Kidney tubule cell (primary cell): ENCODE data around the gene GALK2.

Source experiments
- DNase-seq: peaks from one replicate; pipeline ENCODE4 v3.0.0-alpha.2; 2018; ENCODE audit warnings: low spot score

GALK2 gene

DNA sequence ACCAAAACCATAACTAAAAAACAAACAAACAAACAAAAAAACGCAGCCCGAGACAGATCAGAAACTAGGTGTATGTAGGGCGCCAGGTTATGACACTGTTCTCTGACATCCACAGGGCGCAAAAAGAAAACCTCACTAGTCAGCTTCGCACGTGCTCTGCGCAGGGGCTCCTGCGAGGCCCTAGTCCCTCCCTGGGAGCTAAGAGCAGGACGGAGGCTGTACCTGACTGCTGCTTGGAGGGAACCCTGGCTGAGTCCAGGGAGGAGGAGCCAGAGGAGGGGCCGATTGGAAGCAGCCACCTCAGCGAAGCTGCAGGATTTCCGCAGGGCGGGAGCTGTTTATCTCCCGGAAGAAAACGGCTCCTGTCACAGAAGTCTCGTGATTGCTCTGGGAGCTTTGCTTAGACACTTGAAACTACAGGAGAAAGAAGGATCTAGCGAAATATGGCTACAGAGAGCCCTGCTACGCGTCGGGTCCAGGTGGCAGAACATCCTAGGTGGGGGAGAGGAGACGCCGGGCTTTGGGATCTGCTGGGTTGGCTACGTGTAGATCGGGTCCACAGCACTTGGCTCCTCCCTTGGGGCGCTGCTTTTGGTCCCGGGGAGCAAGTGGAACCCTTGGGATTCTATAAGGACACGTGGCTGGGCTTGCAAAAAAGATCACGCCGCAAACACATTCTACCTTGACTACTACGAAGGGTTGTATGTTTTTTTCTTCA is at the start of gene GALK2:
Gene GALK2, plus strand, starts transcription at position 368 of the 718 bp plus-strand sequence. Its CDS starts 76 bp downstream, at position 444.
- DNase-seq, result peak; percentile 94

DNA sequence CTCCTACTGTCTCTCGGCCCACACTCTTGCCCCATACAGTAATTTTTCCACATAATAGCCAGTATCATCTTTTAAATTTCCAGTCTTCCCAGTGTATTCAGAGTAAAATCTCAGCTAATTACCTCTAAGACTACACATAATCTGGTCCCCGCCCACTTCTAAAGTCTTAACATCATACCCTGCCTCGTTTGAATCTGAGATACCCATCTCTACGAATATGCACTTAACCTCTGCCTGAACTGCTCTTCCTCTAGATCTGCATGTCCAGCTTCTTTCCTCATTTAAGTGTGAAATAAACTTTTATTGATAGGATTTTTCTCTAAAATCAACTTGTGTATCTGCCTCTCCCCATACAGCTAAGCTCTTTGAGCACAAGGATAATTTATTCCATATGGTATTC is 49.2 kb upstream of the GALK2 start:
- no peak for DNase-seq

DNA sequence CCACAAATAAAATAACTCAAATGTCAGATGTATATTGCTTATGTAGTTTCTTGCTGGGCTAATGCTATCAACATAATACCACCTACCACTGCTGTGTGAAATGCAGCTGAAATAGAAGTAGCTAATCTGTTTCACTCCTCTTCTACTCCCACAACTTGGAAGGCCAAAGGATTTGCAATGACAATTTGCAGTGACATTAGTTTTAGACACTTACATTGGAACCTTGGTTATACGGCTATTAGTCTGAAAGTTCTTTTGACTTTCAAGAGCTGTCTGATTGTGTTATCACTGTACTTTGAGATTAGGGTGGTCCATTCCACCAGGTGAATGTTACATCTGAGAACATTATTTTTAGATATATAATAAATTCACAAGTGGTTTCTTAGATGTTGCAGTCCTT is 48.1 kb upstream of the GALK2 start:
- no peak for DNase-seq

DNA sequence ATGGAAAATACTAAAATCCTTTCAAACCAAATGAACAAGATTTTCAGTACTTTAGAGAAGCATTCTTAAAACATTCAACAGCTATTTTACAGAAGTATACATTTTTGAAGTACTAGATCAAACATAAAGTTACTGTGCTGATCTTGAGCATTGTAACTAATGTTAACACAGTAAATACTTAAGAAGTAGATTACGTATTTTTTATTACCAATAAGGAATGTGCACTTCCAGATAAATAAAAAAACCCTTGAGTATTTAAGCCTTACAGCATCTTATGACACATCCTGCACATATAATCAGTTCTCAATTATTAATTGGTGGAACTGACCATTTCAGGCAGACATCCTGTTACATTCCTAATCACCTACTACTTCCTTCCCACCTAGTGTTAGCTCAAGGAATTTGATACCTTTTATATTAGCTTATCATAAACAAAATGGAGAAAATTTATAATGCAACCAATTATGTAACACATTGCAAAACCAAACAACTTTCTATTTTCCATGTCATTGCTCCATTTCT is 47.4 kb upstream of the GALK2 start:
- peak; percentile 3 for DNase-seq

DNA sequence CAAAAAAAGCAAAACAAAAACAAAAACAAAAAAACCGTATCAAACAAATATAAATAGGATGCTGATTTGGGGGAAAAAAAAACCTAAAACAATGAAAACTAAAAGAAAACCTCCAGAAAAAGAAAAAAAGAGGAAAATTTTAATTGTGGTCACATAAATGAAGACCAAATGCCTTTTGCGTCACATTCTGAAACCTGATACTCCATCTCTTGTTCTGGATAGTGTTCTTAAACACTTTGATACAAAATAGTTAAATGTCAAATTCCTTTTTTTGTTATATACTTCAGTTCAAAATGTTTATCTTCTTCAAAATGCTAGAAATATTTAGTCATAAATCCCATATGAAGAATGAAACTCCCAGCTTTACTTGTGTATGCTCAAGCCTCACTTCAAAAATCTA is 45.7 kb upstream of the GALK2 start:
- no peak for DNase-seq

DNA sequence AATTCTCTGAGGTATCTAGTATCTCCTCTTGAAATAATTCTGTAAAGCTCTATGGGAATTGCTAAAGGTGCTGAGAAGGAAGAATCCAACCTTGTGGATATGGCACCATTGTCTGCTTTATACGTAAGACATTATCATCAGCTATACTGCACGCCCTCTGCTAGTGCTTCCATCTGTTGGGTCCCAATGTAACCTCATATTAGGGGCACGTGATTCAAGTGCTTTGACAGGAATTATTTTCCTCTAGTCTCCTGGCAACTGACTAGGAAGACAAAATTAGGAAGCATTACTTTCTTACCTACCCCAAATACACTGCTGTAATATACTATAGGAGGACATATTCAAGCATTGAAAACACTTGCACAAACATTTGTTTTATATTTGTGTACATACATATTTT is 38.6 kb upstream of the GALK2 start:
- DNase-seq, result no peak

DNA sequence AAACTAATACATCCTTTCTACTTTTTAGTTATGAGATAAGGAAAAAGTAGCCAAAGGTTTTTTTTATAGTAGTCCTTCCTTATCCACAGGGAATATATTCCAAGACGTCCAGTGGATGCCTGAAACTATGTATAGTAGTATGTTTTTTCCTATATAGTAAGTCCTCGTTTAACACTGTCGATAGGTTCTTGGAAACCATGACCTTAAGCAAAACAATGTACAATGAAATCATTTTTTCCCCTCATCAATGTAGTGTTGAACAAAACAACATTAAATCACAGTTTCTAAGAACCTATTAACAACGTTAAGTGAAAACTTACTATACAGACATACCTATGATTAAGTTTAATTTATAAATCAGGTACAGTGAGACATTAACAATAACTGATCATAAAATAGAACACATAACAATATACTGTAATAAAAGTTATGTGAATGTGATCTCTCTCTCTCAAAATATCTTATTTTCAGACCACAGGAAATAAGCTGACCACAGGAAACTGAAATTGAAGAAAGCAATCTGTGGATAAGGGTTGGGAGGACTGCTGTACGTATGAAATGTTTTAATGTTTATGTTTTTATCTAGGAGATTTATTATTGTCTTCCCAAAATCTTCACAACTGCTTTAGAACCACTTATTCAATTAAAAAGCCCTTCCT is 35.2 kb upstream of the GALK2 start:
- DNase-seq, result no peak

DNA sequence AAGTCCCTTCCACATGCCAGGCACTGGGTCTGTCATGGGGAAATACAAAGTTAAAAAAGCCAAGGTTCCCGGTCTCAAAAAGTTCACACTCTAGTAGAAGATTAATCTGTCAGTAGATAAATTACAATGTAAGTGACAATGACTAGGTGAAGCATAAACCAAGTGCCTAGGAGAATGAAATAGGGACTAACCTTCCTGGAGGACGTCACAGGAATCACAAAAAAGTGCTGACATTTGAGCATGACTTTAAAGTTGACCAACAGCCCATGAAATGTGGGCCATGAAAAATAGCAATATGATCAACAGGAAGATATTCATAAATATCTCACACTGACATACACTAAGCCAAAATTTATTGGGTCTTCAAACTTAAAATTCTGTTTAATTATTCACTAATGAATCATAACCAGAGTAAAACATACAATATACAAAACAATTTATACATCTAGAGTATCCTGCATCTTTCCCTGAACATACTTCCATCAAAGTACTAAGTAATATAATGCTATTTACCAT is 34.6 kb upstream of the GALK2 start:
- DNase-seq, result peak; percentile 67

DNA sequence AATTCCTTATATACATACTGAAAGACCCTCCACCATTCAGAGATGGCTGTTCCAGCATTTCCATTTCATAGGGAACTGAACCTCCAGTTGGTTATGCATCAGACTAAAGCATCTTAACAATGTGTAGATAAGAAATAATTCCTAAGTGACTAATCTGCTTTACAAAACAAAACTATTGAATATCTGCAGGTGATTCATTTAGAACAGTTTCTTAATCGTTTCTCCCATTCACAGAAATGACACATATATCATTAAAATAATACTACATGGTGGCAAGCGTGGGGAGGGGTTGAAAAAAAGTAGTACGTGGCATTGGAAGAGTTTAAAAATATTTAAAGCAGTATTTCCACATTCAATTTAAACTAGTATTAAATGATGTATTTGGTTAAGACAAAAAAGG is 34.1 kb upstream of the GALK2 start:
- peak; percentile 83 for DNase-seq

DNA sequence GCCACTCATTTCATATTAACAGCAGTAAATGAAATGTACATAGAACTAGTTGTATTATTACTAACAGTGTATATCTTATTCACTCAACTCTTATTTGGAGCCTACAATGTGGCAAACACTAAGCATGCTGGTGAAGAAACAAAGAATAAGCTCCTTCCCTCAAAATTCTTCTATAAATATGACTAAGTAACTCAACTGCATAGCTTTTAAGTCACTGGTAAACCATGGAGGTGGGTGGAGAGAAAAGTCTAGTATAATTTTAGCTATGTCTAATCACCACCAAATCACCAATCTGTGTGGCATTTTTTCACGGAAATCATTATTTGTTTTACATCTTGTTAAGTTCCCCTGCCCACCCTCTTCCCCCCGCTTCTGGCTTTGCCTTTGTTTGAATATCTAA is 32.2 kb upstream of the GALK2 start:
- DNase-seq, result peak; percentile 17

DNA sequence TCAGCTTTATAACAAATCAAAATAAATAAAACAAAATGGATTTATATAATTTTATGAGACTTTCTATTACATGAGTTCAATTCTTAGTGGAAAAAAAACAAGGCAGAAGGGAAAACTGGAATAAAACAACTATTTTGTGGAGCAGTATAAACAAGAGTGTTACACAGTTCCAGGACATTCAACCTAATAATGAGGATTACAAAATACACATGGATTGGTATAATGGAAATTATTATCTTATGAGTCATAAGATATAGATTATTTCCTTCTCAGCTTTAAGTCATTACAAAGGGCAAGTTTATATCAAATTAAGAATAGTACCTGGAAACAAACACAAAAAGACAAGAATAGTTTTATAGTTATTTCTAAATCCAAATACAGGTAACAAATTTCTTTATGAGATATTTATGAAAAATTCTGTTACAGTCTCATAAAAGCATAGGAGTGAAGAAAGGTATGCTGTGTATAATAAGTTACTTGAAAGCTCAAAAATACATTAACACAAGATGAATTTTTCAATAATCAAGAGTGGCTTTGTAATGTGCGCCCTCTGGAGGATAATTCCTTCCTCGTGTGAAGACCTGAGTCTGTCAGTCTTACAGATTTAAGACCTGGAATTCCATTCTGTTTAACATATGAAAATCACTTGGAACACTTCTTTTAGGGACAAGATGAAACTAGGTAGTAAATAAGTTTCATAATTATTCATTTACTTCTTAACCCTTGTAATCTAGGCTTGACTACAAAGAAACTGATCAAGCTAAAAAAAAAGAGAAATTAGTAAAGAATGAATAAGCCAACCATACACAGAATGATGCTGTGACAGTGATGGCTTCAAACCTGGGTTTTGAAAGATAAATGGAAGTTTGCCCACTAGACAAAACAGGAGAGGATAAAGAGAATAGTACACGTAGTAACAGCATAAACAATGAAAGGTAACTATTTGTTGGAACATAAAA is 24.1 kb upstream of the GALK2 start:
- peak; percentile 61 for DNase-seq

DNA sequence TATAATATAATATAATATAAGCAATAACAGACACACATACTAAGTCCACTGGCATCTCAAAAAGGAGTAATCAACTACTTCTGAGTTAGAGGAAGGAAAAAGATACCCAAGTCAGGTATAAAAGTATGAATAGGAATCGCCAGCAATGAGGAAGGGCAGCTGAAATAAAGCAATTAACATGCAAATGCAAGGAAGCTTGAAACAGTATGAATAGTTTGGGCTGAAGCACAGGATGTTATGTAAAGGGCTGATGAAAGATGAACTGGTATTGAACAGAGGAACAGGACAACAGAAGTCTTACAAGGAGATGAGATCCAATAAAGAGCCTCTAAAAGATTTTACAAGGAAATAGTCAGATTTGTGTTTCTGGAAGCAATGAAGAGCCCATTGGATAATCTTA is 21.7 kb upstream of the GALK2 start:
- DNase-seq, result no peak

DNA sequence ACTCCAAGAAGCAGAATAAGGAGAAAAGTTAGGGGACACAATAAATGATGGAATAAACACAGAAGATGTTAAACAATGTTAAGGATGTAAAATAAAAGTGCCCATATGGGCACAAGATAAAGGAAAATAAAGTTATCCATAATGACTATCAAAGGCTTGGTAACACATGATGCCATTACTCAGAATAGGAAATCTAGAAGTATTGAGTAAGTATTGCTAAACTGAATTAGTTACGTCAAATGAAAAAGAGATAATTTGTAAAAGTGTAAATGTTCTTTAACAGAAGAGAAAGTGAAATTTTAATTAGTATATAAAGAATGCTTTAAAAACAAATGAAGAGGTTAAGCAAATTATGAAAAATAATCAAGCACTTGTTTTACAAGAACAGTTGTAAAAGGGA is 21.3 kb upstream of the GALK2 start:
- no peak for DNase-seq

DNA sequence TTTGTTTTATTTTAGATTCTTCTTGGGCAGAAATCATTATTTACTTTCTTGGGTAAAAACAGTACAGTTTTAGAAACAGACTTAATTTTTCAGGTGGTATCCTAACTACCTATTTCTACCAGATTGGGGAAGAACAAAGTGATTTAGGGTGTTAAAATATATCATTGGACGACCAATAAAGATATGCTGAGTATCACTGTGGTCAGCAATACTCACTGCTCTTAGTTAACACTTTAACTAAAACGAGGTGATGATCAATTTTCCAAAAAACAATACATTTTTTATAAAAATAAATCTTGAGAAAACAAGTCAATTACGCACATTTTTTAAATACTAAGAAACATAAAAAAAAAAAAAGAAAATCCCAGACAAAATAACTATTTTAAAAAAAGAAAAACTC is 18.2 kb upstream of the GALK2 start:
- no peak for DNase-seq

DNA sequence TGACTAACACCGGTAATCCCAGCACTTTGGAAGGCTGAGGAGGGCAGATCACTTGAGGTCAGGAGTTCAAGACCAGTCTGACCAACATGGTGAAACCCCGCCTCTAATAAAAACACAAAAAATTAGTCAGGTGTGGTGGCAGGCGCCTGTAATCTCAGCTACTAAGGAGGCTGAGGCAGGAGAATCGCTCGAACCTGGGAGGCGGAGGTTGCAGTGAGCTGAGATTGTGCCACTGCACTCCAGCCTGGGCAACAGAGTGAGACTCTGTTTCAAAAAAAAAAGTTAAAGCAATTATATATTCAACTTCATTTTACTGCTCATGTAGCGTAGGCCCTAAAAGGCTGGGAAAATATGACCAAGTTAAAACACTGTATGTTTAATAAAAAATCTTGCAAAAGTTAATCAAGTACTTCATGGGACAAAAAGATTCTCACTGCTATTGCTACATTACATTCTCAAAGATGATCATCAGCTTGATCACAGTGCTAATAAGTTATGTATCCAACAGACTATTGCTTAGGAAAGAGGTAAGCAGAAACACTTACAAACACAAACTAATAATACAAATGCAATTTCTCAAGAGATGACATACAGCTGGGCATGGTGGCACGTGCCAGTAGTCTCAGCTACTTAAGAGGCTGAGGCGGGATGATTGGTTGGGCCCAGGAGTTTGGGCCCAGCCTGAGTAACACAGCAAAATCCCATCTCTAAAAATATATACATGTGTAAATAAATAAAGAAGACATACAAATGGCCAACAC is 17.3 kb upstream of the GALK2 start:
- DNase-seq, result peak; percentile 16

DNA sequence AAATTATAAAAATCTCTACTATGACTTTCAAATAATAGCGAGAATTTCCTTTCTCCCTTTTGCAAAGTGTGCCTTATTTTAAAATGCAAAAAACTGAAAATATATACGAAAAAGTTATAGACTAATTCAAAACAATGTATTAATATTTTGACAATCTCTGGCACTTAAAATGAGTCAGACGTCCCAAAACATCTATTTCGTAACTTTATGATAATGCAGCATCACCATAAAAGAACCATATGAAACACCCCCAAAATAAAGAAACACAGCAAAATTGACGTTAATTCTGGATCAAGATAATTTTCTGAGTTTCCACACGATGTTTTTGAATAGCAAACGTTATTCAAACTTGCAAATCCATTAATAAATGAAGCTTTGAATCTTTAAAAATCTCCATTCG is 15.7 kb upstream of the GALK2 start:
- DNase-seq, result no peak

DNA sequence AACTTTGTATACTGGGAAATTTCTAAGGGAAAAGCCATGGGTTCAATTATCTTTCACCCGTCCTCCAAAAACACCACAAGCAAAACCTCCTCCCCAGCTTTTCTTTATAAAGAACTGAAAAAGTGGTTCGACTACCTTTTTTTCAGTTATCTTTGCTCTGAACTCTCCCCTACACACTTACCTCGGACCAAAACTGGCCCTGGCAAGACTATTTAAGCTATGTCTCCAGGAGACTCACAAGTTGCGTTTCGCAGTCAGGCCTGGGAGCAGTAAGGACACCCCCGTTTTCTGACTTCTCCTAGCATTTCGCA is 15.3 kb upstream of the GALK2 start:
- no peak for DNase-seq

DNA sequence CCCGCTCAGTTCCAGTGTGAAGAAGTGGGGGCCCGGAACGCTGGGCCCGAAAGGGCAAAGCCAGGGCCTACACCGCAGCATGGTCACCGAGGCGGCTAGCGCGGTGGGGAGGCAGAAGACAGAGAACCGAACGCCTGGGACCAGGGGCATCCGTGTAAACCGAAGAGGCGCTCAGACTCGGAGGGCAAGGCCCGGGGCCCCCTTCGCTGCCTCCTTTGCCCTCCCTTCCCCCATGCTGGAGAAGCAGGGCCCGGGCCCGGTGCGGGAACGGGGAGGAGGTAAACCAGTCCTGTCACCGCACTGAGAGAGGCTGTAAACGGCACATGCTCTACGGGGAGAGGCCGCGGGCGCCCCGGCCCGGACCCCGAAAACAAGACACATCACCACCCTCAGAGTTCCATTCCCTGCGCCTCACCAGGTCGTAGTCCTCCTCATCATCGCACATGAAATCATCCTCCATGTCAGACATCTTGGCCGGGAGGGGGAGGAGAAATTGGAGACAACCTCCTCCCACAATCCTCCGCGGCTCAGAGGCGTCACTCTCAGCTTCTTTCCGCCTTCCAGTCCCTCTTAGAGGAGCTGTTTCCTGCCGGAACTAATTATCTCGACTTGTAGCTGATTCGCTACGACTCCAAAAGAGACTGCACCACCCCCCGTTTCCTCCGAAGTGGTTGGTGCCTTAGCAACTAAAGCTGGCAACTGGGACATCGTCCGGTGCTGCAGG is 14.8 kb upstream of the GALK2 start, which contains the start of gene COPS2:
Gene COPS2, minus strand, starts transcription at position 490 of the 724 bp plus-strand sequence. Its CDS starts 21 bp downstream, at position 469.
- DNase-seq, result peak; percentile 98

DNA sequence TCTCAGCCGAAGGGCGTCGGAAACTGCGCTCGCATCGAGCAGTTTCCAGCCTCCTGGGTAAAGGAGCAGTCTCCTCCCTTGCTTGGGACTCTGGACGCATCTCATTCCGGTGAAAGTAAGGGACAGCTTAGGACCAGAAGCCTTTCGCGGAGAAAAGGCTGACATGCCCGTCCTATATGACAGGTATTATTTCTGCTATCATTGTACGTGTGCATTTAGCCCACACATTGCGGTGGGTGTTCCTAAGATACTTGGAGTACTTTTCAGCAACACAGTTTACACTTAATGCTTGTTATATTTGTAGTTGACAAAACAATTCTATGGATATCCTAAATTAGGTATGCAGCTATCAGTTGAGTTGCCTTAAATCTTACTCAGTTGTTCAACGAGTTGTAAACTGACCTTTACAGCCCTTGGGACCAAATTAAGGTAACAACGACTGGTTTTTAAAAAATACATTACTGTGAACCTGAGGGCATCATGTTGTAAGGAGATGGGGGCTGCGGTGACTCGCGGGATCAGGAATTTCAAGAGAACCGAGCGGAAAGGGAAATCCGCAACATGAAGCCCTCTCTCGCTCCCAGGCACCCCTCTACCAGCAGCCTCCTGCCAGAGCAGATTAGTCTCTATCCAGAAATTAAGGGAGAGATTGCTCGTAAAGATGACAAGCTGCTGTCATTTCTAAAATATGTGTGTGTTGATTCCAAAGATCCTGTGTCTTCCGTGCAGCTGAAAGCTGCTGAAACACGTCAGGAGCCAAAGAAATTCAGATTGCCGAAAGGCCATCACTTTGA is 14.0 kb upstream of the GALK2 start:
- peak; percentile 46 for DNase-seq

DNA sequence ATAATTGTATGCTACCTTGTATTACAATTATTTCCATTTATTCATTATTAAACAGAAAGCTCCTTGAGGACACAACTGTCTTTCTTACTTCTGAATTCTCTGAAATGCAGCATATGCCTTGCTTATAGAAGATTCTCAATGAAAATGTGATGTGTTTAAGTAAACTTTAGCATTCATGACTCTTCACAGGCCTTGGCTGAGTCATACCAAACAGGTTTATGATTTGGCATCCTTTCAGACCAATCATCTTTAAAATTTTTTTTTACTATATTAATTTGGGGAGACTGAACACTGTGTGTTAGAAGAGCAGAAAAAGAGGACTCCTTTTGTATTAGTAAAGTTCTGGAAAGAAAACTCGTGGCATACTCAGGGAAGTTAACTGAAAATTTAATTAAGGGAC is 6.4 kb upstream of the GALK2 start:
- no peak for DNase-seq
